Mesendoderm (in vitro differentiated cells): Measurements from ENCODE around the gene SLCO1B1.
A peak's percentile ranks its signal among the peaks of the same experiment; 100 is the strongest.
"Not testable (repeated sequence)": the region's sequence is repeated elsewhere in the genome, so short reads cannot be mapped to it uniquely, and the experiment has no call there.

Experiments used
- DNase-seq: peaks from one replicate; pipeline ENCODE4 v3.0.0; 2013
- H2AK5ac ChIP-seq: 2 replicates; pipeline ENCODE4 v1.6.1; 2013; ENCODE audit warnings: low read length, inconsistent platforms
- H2BK120ac ChIP-seq: 2 replicates; pipeline ENCODE4 v1.6.1; 2013; ENCODE audit warnings: low read depth, mild to moderate bottlenecking, low read length, moderate library complexity, mixed read lengths
- H2BK15ac ChIP-seq: replicated peaks from 2 replicates; pipeline ENCODE4 v1.6.1; 2013; ENCODE audit warnings: low read depth, mild to moderate bottlenecking, moderate library complexity
- H2BK5ac ChIP-seq: 2 replicates; pipeline ENCODE4 v1.6.1; 2013; ENCODE audit warnings: low read length, inconsistent platforms
- H3K18ac ChIP-seq: 2 replicates; pipeline ENCODE4 v1.6.1; 2013; ENCODE audit warnings: mild to moderate bottlenecking, low read length, mixed read lengths
- H3K23ac ChIP-seq: one replicate; pipeline ENCODE4 v1.6.1; 2013; ENCODE audit warnings: low read length
- H3K27ac ChIP-seq: 2 replicates; pipeline ENCODE4 v1.5.1; 2013; ENCODE audit warnings: low read depth, mild to moderate bottlenecking, inconsistent platforms, low read length, moderate library complexity
- H3K27me3 ChIP-seq: 2 replicates; pipeline ENCODE4 v1.6.1; 2013; ENCODE audit warnings: low read length, control low read depth, mild to moderate bottlenecking, inconsistent platforms; ENCODE audit not compliant: insufficient read depth, poor library complexity
- H3K36me3 ChIP-seq: 2 replicates; pipeline ENCODE4 v1.6.1; 2013; ENCODE audit warnings: low read length, inconsistent platforms; ENCODE audit not compliant: control insufficient read depth, insufficient read depth
- H3K4ac ChIP-seq: one replicate; pipeline ENCODE4 v1.6.1; 2013; ENCODE audit warnings: low read depth, mild to moderate bottlenecking, low read length, moderate library complexity
- H3K4me1 ChIP-seq: 2 replicates; pipeline ENCODE4 v1.6.1; 2013; ENCODE audit warnings: low read depth, low read length, inconsistent platforms; ENCODE audit not compliant: control insufficient read depth
- H3K4me2 ChIP-seq: 2 replicates; pipeline ENCODE4 v1.6.1; 2013; ENCODE audit warnings: low read length
- H3K4me3 ChIP-seq: 2 replicates; pipeline ENCODE4 v1.5.1; 2013; ENCODE audit warnings: mild to moderate bottlenecking, low read length
- H3K56ac ChIP-seq: one replicate; pipeline ENCODE4 v1.6.1; 2013; ENCODE audit warnings: low read length
- H3K79me1 ChIP-seq: 2 replicates; pipeline ENCODE4 v1.6.1; 2013; ENCODE audit warnings: low read length, inconsistent platforms
- H3K79me2 ChIP-seq: 2 replicates; pipeline ENCODE4 v1.6.1; 2013; ENCODE audit warnings: mild to moderate bottlenecking, low read length; ENCODE audit not compliant: control insufficient read depth, insufficient read depth
- H3K9ac ChIP-seq: 2 replicates; pipeline ENCODE4 v1.6.1; 2013; ENCODE audit warnings: low read length, inconsistent platforms
- H4K5ac ChIP-seq: one replicate; pipeline ENCODE4 v1.6.1; 2013; ENCODE audit warnings: low read length
- H4K8ac ChIP-seq: one replicate; pipeline ENCODE4 v1.6.1; 2013; ENCODE audit warnings: low read depth, mild to moderate bottlenecking, control low read depth, low read length, moderate library complexity
- WGBS: extraction: QIAGEN DNeasy Blood & Tissue Kit; methylation state at CpG from one replicate; pipeline ENCODE4 v1.1.7; 2013; ENCODE audit warnings: low lambda C conversion rate, missing lambda C conversion rate; ENCODE audit not compliant: insufficient coverage; ENCODE audit errors: extremely low coverage; 5-methylcytosine and 5-hydroxymethylcytosine counted together

Gene SLCO1B1

DNA sequence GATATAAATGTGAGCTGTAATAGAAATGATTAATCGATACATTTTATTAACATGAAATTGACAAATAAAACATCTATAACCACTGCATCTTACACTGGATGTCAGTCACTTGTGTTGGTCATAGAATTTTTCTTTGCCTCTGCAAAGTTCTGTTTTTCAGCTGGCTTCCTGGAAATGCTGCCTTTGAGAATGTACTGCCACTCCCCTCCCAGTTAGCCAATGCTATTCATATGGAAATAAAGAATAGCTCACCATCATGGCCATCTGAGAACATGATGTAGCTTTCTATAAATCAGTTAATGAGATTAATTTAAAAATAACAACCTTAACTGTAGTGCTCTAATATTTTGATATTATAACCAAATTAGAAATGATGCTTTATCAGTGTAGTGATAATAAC lies 41.1 kb downstream of the SLCO1B1 start:
- no peaks in the 10 kb centered on the region for H3K79me1 ChIP-seq
- no peak overlapping the region for H3K4ac ChIP-seq
- no peaks in the 10 kb centered on the region for H3K27me3 ChIP-seq
- H3K4me1 ChIP-seq = no peaks in the 10 kb centered on the region
- H2AK5ac ChIP-seq = no peak overlapping the region
- no peak overlapping the region for H4K8ac ChIP-seq
- H2BK5ac ChIP-seq = no peak overlapping the region
- no peaks in the 10 kb centered on the region for H3K36me3 ChIP-seq
- WGBS = no CpG with 5 or more reads among the region's 1 CpG
- no peak overlapping the region for H4K5ac ChIP-seq
- no peak overlapping the region for H3K4me2 ChIP-seq
- no peak for DNase-seq
- no peak overlapping the region for H2BK120ac ChIP-seq
- no peaks in the 10 kb centered on the region for H3K79me2 ChIP-seq
- H2BK15ac ChIP-seq = no peak overlapping the region
- no peak overlapping the region for H3K9ac ChIP-seq
- H3K56ac ChIP-seq = no peak overlapping the region
- H3K23ac ChIP-seq = no peak overlapping the region
- H3K27ac ChIP-seq = no peak overlapping the region
- no peak overlapping the region for H3K4me3 ChIP-seq
- no peak overlapping the region for H3K18ac ChIP-seq

DNA sequence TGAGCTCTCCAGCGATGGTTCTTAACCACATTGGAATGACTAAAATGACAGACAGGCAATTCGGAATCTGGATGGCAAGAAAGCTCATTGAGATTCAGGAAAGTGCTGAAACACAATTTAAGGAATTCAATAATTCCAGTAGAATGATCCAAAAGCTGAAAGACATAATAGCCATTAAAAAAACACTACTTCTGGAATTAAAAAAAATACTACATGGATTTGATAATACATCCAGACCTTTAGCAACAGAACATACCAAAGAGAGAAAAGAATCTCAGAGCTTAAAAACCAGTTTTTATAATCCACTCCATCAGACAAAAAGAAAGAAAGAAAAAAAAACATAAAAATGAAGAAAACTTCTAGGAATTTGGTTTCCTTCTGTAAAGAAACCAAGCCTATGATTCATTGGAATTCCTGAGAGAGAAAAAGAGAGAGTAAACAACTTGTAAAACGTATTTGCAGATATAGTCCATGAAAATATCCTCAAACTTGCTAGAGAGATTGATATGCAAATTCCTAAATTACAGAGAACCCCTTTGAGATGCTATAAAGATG lies 52.8 kb downstream of the SLCO1B1 start:
- no peak overlapping the region for H4K8ac ChIP-seq
- H3K4me3 ChIP-seq = no peak overlapping the region
- no peak overlapping the region for H4K5ac ChIP-seq
- H3K4me1 ChIP-seq = no peaks in the 10 kb centered on the region
- DNase-seq = no peak
- no peaks in the 10 kb centered on the region for H3K79me2 ChIP-seq
- H2BK5ac ChIP-seq = no peak overlapping the region
- no peak overlapping the region for H3K4ac ChIP-seq
- H3K79me1 ChIP-seq = no peaks in the 10 kb centered on the region
- no peak overlapping the region for H3K27ac ChIP-seq
- H3K27me3 ChIP-seq = no peaks in the 10 kb centered on the region
- H3K36me3 ChIP-seq = no peaks in the 10 kb centered on the region
- no peak overlapping the region for H2BK120ac ChIP-seq
- no CpG with 5 or more reads among the region's 3 CpGs for WGBS
- no peak overlapping the region for H2BK15ac ChIP-seq
- H2AK5ac ChIP-seq = no peak overlapping the region
- H3K56ac ChIP-seq = no peak overlapping the region
- H3K4me2 ChIP-seq = no peak overlapping the region
- H3K18ac ChIP-seq = no peak overlapping the region
- no peak overlapping the region for H3K9ac ChIP-seq
- no peak overlapping the region for H3K23ac ChIP-seq

DNA sequence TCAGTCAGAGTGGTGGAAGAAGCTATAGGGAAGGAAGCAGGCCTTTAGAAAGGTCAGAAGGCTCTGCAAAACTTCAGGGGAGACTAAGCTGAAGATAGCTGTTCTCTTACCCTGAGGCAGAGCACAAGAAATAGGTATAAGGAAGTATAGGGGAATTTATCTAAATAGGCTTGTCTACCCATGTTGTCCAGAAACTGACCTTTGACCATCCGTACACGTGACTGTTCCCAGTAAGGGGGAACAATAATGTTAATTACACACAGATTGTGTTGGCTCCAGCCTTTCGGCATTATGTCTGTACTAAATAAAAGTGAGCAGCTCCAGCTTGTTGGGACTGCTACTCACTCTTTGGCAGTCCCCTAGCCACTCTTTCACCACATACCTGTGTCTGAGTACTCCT lies 59.0 kb downstream of the SLCO1B1 start:
- Histone ChIP-seq H4K8ac (no peak overlapping the region), H3K27me3 (no peaks in the 10 kb centered on the region), H3K36me3 (no peaks in the 10 kb centered on the region), H3K79me2 (no peaks in the 10 kb centered on the region), H3K56ac (no peak overlapping the region), H3K18ac (no peak overlapping the region), H2BK5ac (no peak overlapping the region), H3K23ac (no peak overlapping the region), H3K27ac (no peak overlapping the region), H2BK15ac (no peak overlapping the region), H2BK120ac (no peak overlapping the region), H4K5ac (no peak overlapping the region), H3K4ac (no peak overlapping the region), H3K9ac (no peak overlapping the region), H3K4me3 (no peak overlapping the region), H3K79me1 (no peaks in the 10 kb centered on the region), H3K4me2 (no peak overlapping the region), H3K4me1 (no peaks in the 10 kb centered on the region), H2AK5ac (no peak overlapping the region)
- WGBS = no CpG with 5 or more reads among the region's 3 CpGs
- DNase-seq = no peak

DNA sequence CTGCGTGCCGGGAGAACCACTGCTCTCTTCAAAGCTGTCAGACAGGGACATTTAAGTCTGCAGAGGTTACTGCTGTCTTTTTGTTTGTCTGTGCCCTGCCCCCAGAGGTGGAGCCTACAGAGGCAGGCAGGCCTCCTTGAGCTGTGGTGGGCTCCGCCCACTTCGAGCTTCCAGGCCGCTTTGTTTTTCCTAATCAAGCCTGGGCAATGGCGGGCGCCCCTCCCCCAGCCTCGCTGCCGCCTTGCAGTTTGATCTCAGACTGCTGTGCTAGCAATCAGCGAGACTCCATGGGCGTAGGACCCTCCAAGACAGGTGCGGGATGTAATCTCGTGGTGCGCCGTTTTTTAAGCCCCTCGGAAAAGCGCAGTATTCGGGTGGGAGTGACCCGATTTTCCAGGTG lies 83.4 kb downstream of the SLCO1B1 start:
- H3K27me3 ChIP-seq, H2BK5ac ChIP-seq, H3K4ac ChIP-seq, H3K36me3 ChIP-seq, H2BK15ac ChIP-seq, H2AK5ac ChIP-seq, H3K4me3 ChIP-seq, H3K23ac ChIP-seq, H3K4me1 ChIP-seq, H4K5ac ChIP-seq, H3K9ac ChIP-seq, H3K4me2 ChIP-seq, H3K27ac ChIP-seq, H2BK120ac ChIP-seq, H4K8ac ChIP-seq, H3K79me2 ChIP-seq, H3K56ac ChIP-seq, H3K79me1 ChIP-seq, H3K18ac ChIP-seq: not testable (repeated sequence)
- peak; percentile 36 for DNase-seq
- no CpG with 5 or more reads among the region's 19 CpGs for WGBS

DNA sequence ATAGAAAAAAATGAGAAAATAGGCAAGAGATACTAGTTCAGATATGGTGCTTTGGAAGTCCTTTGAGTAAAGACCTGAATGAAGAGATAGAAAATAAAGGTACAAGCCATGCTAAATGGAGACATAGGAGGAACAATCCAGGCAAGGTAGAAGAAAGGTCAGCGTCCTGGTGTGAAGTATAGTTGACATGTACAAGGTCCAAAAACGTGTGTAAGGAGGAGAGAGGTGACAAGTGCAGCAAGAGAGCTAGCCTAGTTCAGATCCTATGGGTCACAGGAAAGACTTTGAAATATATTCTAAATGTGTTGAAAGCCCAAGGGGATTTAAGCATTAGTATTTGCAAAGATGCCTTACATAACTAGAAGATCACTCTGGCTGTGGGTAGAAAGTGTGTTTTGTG lies 88.2 kb downstream of the SLCO1B1 start:
- no peak overlapping the region for H2AK5ac ChIP-seq
- no peak overlapping the region for H3K23ac ChIP-seq
- H3K4me1 ChIP-seq = no peaks in the 10 kb centered on the region
- H3K4me3 ChIP-seq = no peak overlapping the region
- H2BK120ac ChIP-seq = no peak overlapping the region
- no peak overlapping the region for H4K5ac ChIP-seq
- no peak overlapping the region for H2BK5ac ChIP-seq
- H3K27ac ChIP-seq = no peak overlapping the region
- no peak for DNase-seq
- H4K8ac ChIP-seq = no peak overlapping the region
- no peak overlapping the region for H2BK15ac ChIP-seq
- H3K79me1 ChIP-seq = no peaks in the 10 kb centered on the region
- H3K56ac ChIP-seq = no peak overlapping the region
- H3K9ac ChIP-seq = no peak overlapping the region
- H3K27me3 ChIP-seq = no peaks in the 10 kb centered on the region
- H3K36me3 ChIP-seq = no peaks in the 10 kb centered on the region
- no peak overlapping the region for H3K18ac ChIP-seq
- H3K4me2 ChIP-seq = no peak overlapping the region
- WGBS = no CpG with 5 or more reads among the region's 2 CpGs
- no peaks in the 10 kb centered on the region for H3K79me2 ChIP-seq
- H3K4ac ChIP-seq = no peak overlapping the region

DNA sequence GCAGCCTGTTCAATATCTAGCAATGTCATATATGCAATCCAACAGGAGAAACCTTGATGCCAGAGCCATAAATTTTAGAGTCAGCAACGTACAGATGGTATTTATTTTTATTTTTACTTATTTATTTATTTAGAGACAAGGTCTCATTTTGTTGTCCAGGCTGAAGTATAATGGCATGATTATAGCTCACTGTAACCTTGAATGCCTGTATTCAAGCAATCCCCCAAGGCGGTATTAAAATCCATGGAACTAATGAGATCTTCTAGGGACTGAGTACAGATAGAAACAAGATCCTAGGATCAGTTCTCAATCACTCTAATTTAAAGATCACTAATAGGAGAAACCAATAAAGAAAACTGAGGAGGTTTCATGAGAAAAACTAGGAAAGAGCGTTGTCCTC lies 89.3 kb downstream of the SLCO1B1 start:
- Histone ChIP-seq H3K27ac (no peak overlapping the region), H3K23ac (no peak overlapping the region), H3K4me1 (no peaks in the 10 kb centered on the region), H3K4me2 (no peak overlapping the region), H2BK120ac (no peak overlapping the region), H3K79me1 (no peaks in the 10 kb centered on the region), H2BK15ac (no peak overlapping the region), H4K5ac (no peak overlapping the region), H3K4me3 (no peak overlapping the region), H4K8ac (no peak overlapping the region), H3K79me2 (no peaks in the 10 kb centered on the region), H3K9ac (no peak overlapping the region), H3K56ac (no peak overlapping the region), H2AK5ac (no peak overlapping the region), H3K4ac (no peak overlapping the region), H3K18ac (no peak overlapping the region), H2BK5ac (no peak overlapping the region), H3K27me3 (no peaks in the 10 kb centered on the region), H3K36me3 (no peaks in the 10 kb centered on the region)
- no peak for DNase-seq
- WGBS = no CpG with 5 or more reads among the region's 3 CpGs
